Activated CD4-positive, alpha-beta T cell treated with anti-CD3 and anti-CD28 coated beads, Interleukin-2, Interleukin-6, amounts not matched to agents 100 ng/mL and 50 ng/mL, durations not matched to agents 16 hours and 8 hours (primary cell): ENCODE data around the gene GID8.

Experiments used
- DNase-seq: peaks from one replicate; pipeline ENCODE4 v3.0.0-alpha.2; 2020

GID8 gene

DNA sequence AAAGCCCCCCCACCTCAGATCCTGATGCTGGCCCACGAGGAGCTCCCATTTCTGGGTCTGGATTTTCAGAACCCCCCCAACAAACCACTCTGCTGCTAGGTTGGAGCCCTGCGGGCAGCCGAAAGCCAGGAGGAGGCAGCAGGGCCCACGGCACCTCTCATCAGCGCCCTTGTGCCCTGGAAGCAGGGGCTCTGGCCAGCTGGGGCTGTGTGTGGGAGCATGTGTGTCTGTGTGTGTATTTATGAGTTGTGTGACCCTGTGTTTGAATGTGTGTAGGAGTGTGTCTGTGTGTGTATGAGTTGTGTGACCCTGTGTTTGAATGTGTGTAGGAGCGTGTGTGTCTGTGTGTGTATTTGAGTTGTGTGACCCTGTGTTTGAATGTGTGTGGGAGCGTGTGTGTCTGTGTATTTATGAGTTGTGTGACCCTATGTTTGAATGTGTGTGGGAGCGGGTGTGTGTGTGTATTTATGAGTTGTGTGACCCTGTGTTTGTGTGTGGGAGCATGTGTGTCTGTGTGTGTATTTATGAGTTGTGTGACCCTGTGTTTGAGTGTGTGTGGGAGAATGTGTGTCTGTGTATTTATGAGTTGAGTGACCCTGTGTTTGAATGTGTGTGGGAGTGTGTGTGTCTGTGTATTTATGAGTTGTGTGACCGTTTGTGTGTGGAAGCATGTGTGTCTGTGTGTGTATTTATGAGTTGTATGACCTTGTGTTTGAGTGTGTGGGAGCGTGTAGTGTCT, 33.4 kb downstream of the GID8 start:
- no peak for DNase-seq

DNA sequence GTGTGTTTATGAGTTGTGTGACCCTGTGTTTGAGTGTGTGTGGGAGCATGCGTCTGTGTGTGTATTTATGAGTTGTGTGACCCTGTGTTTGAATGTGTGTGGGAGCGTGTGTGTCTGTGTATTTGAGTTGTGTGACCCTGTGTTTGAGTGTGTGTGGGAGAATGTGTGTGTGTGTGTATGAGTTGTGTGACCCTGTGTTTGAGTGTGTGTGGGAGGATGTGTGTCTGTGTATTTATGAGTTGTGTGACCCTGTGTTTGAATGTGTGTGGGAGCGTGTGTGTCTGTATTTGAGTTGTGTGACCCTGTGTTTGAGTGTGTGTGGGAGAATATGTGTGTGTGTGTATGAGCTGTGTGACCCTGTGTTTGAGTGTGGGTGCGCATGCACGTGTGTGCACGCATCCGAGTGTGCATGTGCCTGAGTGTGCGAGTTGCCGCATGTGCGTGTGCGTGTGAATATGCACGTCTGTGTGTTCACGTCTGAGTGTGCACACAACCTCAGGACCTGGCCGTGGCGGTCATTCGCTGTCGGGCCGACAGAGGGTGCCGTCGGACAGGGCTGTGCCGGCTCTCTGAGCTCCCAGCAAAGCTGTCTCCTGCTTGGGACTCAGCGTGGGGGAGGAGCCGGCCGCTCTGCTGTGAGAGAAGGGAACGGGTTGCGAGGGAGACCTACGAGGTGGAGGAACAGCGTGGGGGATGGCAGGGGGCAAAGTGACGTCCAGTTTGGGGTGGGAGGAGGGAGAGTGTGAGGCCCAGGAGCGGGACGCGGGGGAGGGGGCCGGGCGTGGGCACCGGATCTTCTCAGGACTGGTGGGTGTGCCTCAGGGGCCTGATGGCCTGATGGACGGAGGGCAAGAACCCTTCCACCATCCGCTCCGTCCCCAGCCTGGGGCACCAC, 34.2 kb downstream of the GID8 start:
- DNase-seq, result peak; percentile 90

DNA sequence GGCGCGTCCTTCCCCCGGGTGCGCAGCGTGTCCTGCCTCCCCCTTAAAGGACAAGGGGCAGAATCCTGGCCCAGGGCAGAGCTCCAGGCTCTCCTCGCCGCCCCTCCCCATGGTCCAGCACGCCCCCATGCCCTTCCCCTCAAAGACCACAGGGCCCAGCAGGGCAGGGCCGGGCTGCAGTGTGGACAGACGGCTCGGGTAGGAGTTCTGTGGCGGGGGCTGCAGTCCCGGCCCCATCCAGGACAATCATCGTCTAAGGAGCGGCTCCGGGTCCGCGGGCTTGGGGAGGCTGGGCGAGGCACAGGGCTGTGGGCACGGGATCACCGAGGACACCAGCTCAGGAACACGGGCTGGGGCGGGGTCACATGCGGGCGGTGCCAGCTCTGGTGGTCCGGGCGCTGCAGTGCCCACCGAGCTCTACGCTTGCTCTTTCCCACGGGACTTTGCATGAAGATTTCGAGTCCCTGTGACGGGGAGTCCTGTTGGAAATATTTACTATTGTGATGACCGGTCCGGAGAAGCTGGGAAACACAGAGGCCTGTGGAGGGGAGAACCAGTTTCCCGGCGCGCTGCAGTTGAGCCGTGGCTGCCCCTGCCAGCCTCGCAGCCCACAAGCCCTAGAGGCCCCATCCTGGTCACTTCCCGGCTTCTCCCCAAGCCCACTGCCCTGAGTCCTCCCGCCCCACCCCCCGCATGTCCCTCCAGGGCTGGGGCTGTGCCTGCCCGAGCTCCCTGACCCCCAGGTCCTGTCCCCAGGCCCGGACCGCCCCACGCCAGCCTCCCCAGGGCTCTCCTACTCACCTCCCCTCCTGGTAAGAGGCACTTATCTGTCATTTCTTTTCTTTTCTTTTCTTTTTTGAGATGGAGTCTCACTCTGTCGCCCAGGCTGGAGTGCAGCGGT, 35.1 kb downstream of the GID8 start:
- DNase-seq, result no peak

DNA sequence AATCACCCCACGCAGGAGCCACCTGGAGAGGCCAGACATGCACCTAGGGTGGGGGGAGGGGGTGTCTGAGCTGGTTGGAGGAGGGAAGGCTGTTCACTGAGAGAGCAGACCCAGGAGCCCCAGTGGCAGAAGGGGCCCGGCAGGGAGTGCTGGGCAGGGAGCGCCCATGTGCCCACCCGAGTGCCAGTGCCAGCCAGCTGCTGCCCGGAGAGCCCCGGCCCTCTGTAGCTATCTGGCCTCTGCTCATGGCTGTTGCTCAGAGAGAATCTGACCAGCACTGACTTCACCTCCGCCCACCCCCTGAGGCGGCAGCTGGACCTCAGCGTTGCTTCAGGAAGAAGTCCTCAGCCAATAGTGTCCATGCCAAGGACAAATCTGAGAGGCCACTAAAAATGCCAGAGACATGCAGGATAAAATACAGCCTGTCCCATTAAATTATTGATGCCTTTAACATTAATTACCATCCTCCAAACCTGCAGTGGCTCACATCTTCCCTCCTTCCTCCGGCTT, 37.4 kb downstream of the GID8 start:
- DNase-seq, result no peak

DNA sequence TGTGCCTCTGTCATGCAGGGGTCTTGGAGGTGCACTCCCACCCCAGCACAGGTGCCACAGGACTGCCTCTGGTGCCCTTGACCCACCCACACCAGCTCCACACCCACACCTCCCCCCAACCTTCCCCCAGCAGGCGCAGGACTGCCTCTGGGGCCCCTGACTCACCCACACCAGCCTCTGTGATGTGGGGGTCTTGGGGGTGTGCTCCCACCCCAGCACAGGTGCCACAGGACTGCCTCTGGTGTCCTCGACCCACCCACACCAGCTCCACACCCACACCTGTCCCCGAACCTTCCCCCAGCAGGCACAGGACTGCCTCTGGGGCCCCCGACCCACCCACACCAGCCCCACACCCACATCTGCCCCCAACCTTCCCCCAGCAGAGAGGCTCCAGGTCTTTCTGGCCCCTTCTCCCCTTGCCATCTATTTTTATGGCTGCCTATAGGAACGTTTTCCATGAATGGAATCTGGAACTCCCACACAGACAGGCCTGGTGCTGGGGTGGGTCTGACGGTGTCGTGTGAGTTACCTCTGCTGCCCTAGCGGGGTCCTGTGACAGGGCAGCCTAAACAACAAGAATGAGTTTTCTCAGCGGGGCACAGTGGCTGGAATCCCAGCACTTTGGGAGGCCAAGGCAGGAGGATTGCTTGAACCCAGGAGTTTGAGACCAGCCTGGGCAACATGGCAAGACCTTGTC, 38.0 kb downstream of the GID8 start:
- DNase-seq, result no peak

DNA sequence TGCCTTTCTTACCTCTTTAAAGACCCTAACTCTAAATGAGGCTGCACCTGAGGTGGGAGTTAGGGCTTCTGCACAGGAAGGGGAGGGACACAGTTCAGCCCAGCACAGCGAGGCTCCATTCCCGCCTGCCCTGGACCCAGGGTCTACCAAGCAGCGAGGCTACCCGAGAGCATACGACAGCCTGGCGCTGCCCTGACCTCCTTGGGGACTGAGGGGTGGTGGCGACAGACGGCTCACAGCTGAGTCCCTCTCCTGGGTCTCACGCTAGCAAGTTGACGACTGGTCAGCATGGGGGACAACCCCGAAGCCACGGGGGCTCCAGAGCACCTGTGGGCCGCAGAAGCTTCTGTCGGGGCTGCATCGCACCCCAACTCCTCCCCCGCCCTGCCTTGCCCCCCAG, 38.9 kb downstream of the GID8 start:
- DNase-seq, result no peak

DNA sequence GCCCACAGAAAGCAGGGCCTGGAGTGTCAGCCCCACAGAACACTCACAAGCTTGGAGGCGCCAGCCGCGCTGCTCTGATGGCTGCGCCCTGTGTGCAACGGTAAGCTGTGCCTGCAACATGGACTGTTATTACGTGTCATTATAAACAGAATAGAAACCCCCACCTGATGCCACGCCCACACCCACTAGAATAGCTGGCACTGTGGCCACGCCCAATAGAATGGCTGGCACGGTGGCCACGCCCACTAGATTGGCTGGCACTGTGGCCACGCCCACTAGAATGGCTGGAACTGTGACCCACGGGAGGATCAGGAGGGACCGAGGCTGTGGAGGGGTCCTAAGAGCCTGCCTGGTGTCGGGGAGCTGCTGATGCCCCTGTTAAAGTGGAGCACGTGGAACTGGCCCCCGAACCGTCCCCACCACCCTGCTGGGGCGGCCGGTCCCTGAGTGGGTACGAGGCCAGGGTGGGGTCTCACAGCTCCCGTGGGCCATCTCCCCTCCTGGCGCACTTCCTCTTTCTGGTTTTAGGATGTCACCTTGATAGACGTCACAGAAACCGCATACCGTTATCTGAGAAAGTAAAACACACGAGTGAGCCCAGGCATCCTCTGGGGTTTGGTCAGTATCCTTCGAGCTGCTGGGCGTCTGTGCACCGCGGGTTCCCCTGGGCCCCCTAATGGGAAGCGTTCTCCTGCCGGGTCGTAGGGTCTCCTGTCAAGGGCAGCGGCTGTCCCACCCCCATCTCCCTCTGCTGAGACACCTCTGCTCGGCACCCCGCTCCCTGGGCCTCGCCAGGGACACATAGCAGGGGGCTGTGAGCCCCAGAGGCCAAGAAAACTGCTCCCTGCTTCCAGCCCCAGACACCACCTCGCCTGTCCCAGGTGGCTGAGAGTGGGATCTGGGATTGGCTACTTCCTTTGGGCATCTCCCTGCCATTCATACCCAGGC, 39.9 kb downstream of the GID8 start:
- DNase-seq, result peak; percentile 91

DNA sequence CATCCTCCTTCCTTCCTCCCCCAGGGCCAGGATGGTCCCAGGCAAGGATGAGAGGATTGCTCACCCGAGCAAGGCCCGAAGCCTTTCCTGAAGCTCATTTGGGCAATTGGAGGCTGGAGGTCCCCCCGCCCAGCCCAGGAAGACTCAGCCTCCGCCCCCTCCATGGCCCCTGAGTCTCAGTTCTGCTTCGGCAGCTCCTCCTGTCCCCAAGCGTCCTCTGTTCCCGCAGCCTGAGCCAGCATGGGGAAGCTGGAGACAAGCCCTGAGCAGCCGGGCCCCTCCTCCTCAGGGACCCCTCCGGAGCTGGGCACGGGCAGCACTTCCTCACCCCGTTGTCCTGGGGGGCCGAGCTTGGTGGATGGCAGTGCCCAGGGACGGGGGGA, 40.6 kb downstream of the GID8 start:
- DNase-seq, result no peak

DNA sequence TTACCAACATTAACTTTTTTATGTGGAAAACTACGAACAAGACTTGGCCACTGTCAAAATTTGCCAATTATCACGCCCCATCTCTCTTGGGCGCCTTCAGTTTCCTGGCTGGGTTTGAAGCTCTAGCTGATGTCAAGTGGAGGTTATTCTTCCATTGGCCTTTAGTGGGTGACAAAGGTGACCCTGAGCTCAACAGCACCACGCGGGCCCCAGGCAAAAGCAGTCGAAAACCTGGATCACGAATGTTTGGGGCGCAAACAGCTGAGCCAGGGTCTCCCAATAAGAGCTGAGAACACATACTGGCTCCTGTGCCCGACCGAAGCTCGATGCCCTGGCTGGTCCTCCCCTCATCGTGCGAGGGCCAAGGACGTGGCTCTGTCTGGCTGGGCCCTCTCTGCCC, 41.4 kb downstream of the GID8 start:
- DNase-seq, result no peak

DNA sequence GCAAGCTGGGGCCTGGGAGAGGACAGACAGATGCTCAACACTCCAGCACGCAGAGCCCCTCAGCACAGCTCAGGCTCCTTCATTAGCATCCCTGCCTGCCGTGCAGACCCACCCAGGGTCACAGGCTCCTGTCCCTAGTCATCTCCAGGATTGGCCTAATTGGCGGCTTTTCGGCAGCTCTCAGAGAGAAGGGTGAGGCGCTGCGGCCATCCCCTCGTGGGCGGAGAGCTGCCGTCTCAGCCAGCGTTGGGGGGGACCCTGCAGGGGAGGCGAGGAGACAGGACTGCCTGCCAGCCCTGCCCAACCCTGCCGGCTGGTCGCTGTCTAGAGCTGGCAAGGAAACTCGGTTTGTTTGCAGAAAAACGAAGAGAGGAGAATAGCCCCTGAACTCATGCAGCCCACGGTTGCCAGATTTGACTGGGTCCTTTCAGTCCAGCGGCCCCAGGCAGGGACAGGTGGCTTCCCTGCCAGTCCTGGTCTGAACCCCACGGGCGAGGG, 42.0 kb downstream of the GID8 start:
- no peak for DNase-seq

DNA sequence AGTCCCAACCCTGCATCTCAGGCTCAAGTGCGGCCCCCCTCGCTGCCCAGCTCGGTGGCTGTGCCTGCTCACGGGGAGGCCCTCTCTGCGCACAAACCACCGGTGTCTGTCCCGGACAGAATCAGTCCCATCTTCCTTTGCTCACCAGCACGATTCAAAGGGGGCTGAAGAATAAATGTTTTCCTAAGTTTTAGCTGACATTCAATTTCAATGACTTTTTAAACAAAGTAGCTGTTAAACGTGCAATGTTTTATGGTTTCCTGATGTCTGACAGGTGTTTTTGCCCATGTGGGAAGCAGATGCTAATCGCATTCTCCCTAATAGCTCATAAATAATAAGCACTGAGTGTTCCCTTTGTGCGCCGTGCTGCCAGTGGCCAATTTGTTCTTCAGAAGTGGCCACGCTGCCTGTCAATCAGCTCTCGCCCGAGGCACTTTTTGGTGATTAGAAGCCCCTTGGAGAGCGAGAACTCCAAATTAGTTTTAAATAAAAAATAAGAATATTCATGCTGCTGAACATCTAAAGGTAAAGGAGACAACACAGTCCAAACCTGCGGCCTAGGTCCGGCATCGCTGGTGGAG, 42.5 kb downstream of the GID8 start:
- DNase-seq, result no peak

DNA sequence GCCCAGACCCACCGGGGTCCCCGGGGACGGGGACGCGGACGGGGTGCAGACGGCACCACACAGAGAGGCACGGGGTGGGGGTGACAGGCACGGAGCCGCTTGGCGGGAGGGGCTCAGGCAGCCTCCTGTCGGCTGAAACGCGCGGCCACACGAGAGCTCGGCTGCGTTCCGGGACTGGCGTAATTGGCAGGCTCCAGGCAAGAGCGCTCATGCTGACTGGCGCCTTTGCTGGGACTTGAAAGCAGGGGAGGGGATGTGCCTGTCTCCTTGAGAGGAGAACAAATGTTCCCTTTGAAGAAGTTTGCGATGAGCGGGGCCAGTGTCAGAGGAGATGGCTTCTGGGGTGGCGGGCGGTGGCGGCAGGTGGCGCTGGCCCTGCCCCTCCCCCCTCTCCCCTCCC, 43.0 kb downstream of the GID8 start:
- DNase-seq, result peak; percentile 26

DNA sequence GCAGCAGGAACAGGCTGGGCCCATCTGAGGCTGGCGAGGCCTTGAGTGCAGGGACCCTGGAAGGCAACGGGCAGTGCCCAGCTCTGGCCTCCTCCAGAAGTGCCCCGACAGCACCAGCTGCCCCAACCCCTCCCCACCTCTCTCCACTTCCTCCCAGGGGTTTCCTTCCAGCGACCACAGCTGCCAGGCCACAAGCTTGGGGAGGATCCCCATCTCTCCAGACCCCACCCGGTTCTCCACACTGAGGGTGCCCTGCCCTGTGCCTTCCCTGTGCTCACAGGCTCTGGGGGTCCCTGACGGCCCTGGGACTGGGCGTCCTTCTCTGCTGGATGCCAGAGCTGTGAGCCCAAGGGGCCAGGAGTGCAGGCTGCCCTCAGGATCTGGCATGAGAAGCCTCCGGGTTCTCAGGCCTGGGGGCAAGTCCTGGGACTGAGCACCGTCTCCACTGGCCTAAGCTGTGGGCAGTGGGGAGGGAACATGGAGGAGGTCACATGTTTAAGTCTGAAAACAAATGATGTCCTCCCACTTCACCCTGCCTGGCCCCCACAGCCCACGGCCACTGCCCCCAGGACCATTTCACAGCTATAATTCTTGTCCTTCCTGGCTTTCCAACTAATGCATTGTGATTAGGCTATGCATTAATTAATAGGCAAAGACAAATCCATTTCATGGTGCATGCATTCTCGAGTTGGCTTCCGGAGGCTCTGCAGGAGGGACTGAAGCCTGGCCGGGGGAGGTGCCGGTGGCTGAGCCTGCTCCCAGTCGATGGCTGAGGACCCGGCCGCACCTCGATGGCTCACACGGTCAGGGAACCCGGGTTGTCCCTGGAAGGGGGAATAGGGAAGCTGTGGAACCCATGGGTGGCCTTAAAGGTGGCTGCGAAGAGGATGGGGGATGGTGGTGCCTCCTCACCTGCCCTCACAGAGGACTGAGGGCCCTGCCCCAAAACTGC, 44.5 kb downstream of the GID8 start:
- no peak for DNase-seq

DNA sequence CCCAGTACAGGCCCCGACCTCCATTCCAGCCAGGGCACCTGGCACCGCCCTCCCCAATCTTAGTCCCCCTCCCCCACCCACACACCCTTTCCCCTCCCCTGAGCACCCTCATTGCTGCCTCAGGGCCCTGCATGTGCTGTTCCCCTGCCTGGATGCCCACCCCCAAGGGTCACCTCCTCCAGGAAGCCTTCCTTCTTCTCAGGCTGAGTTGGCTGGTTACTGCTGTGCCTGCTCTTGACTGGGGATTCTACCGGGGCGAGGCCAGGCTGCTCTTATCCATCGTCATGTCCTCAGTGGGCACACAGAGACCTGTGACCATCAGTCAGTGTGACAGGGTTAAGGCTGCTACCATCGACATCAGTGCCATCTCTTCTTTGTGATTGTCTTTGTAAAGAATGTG, 45.3 kb downstream of the GID8 start:
- DNase-seq, result no peak

DNA sequence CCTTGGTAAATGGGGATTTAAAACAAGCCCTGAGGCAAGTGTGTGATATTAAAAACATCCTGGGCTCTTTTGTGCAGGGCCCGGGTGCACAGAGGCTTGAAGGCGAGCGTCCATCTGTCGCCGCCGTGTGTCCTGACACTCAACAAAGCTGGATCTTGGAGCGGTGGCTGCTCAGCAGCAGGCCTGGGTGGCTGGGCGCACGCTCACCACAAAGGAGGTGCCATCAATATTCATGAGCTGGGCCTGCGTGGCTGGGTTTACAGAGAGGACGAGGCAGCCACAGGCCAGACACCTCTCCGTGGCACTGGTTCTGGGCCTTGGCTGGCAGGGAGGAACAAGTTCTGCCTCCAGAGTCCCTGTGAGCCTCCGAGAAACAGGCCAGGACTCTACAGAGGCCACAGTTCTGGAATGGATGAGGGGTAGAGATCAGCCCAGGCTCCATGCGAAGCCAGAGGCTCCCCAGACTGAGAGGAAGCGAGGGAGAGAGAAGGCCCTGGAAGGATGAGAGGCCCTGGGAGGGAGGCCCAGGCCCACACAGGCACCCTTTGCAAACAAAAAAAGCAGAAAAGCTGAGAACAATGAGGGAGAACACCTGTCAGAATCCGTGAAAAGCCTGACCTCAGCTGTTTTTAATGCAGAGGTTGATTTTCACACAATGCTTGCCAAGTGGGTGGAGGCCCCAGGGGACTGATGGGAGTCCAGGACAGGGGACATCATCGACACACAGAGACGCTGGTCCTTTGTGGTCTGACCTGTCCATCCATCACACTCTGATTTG, 46.9 kb downstream of the GID8 start:
- DNase-seq, result no peak

DNA sequence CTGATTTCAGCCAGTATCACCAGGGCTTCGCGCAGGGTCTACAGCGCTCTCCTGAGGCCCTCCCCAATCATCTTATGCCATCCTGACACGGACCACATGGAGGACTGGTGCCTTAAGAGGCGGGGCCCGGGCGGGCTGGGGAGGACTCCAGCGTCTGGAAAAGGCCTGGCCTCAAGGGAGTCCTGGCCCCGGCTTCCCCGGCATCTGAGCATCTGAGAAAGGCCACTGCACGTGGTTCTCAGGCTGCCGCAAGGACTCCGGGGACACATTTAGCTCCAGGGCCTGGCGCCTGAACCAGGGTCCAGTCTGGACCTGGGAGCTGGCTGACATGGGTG, 47.5 kb downstream of the GID8 start:
- no peak for DNase-seq

DNA sequence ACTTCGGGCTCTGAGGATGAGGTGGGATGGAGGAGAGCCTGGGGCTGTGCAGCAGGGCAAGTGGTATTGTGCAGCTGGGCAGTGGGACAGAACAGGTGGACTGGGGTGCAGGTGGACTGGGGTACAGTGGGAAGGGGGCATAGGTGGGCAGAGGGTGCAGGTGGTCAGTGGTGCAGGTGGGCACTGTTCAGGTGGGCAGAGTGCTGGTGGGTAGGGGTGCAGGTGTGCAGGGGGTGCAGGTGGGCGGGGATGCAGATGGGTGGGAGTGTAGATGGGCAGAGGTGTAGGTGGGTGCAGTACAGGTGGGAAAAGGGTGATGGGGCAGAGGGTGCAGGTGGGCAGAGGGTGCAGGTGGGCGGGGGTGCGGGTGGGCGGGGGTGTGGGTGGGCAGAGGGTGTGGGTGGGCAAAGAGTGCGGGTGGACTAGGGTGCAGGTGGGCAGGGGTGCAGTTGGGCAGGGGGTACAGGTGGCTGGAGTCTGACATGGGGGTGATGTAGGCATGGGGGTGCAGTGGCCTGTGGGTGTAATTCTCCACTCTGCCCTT, 48.4 kb downstream of the GID8 start:
- no peak for DNase-seq

DNA sequence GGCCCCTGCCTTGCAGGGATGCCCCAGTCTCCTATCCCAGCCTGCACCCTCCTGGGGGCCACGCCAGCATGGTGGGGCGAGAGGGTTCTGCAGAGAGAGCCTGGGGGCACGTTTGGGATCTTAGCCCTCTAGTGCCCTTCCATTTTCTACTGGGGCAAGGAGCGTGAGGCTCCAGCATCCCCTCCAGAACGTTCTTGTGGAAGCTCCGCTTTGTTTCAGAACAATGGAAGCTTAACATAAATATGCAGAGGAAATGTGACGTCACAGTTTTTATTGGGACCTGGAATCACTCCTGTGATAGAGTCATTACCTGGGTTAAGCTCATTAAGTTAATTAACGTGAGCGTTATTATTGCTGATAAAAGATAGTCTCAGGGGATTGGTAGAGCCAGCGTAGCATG, 49.2 kb downstream of the GID8 start:
- DNase-seq, result no peak
